CD4-positive, alpha-beta T cell treated with Interleukin-15 for 4 hours (primary cell): Measurements from ENCODE around the gene MKS1.

Experiments
- DNase-seq: peaks from one replicate; pipeline ENCODE4 v3.0.0-alpha.2; 2020; ENCODE audit warnings: low spot score

The MKS1 gene

GRCh38 chr17:58161566-58161965 is 57.5 kb downstream of the MKS1 start:
- DNase-seq = no peak

- no peak for DNase-seq
Measured at GRCh38 chr17:58158181-58158580, 60.9 kb downstream of the MKS1 start.

- peak; percentile 47 for DNase-seq
Measured at GRCh38 chr17:58156839-58157803, 61.9 kb downstream of the MKS1 start.
